ENCODE measurements around the gene DNAJB8. TPM values are rescaled to one million over a fixed set of nuclear protein-coding genes. Genes with fewer than 3 reads are reported as not detected.

The DNAJB8 gene
- total RNA-seq, 2 experiments from 2014 or later = not detected

DNA sequence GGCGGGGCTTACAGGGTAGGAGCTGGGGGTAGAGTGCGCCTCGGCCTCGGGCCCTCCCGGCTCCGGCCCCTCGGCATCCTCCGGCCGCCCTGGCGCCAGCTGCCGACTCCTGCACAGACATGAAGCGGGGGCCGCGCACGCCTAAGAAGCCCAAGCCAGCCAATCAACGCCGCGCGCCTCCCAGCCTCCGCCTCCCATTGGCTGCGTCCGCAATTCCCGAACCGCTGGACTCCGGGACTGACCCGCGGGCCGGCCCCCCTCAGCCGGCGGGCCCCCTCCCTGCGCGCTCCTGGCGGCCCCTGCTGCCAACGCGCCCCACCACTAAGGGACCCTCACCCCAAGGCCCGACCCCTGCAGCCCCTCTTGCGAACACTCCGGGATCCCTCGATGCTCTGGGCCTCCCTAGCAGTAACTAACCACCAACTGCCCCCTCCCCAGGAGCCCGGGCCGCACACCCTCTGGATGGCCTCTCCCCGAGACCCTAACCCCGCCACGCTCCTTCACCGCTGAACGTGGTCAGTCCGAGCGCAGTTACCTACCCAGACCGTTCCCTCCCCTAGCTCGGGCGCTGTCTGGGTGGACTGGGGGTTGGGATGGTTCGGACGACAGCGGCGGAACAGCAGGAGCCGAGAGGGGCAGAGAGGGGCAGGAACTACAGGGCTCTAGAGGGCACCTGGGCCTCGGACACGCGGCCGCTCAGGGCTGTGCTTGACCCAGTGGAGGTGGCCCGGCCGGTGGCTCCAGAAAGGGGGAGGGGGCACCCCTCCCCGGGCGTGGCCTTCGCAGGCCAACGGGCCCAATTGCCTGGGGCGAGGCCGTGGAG is 21.3 kb upstream of the DNAJB8 start:
- Mint-ChIP-seq H3K27ac (no peak overlapping the region), H3K36me3 (ENCODE audit: low read depth) (no peaks in the 10 kb centered on the region), H3K4me1 (ENCODE audit: low read depth) (peaks cover 49% of the 10 kb centered on the region), H3K4me3 (peak overlapping the region; percentile 80), H3K9me3 (no peaks in the 10 kb centered on the region), H3K27me3 (peaks cover 78% of the 10 kb centered on the region)
- peaks cover 79% of the 10 kb centered on the region for H3K4me1 ChIP-seq (ENCODE audit: insufficient read depth, low read length)
- H3K4me3 ChIP-seq (ENCODE audit: low read length) = peak overlapping the region; percentile 48
- no peak overlapping the region for H3K27ac ChIP-seq (ENCODE audit: low read depth in 1 of 2, low read length in 2 of 2)
- peaks cover 0 to 46% of the 10 kb centered on the region in 2 experiments for H3K9me3 ChIP-seq (ENCODE audit: control insufficient read depth in 1 of 2, insufficient read depth in 1 of 2, low read length in 2 of 2)
- peaks cover 83 to 98% of the 10 kb centered on the region in 2 experiments for H3K27me3 ChIP-seq (ENCODE audit: control insufficient read depth in 1 of 2, insufficient read depth in 2 of 2, low read length in 2 of 2)
- TF ChIP-seq, protein P1, sequence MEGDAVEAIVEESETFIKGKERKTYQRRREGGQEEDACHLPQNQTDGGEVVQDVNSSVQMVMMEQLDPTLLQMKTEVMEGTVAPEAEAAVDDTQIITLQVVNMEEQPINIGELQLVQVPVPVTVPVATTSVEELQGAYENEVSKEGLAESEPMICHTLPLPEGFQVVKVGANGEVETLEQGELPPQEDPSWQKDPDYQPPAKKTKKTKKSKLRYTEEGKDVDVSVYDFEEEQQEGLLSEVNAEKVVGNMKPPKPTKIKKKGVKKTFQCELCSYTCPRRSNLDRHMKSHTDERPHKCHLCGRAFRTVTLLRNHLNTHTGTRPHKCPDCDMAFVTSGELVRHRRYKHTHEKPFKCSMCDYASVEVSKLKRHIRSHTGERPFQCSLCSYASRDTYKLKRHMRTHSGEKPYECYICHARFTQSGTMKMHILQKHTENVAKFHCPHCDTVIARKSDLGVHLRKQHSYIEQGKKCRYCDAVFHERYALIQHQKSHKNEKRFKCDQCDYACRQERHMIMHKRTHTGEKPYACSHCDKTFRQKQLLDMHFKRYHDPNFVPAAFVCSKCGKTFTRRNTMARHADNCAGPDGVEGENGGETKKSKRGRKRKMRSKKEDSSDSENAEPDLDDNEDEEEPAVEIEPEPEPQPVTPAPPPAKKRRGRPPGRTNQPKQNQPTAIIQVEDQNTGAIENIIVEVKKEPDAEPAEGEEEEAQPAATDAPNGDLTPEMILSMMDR (IDR thresholded peaks at IDR 0.05) = no peak
- DNase-seq (peak in 2 of 14 experiments; percentile 45 to 51), ATAC-seq (ENCODE audit: poor library complexity) (peak; percentile 28)
- ChIA-PET CTCF (interaction anchor here (1.0 kb wide), 1 partner anchor 62 kb away, joined by 3 read pairs; no protein-coding TSS in a partner anchor), POLR2A (no interaction called here)
- no peaks in the 10 kb centered on the region for H3K36me3 ChIP-seq (ENCODE audit: insufficient read depth, low read length)
- intact Hi-C loops (cut with DNase I, micrococcal nuclease) = no loop called here

DNA sequence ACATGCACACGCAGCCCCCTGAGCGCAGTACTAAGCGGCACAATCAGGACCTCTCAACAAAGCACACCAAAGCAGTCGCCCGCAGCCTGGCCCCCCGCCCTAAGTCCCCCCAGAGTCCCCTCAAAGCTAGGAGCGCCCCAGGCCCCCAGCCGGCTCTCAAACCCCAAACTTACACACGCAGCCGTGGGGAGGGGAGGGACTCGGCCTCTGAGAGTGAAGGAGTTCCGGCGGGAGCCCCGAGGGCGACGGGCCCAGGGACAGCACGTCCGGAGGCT is 20.8 kb upstream of the DNAJB8 start:
- peaks cover 73% of the 10 kb centered on the region for H3K4me1 ChIP-seq (ENCODE audit: insufficient read depth, low read length)
- H3K27me3 ChIP-seq (ENCODE audit: control insufficient read depth in 1 of 2, insufficient read depth in 2 of 2, low read length in 2 of 2) = peaks cover 87 to 100% of the 10 kb centered on the region in 2 experiments
- TF ChIP-seq, protein P1 (IDR thresholded peaks at IDR 0.05) = no peak
- no peak overlapping the region for H3K27ac ChIP-seq (ENCODE audit: low read depth in 1 of 2, low read length in 2 of 2)
- ChIA-PET CTCF (no interaction called here), POLR2A (no interaction called here)
- Mint-ChIP-seq H3K4me1 (ENCODE audit: low read depth) (peaks cover 53% of the 10 kb centered on the region), H3K4me3 (peak overlapping the region; percentile 84), H3K27me3 (peaks cover 84% of the 10 kb centered on the region), H3K36me3 (ENCODE audit: low read depth) (no peaks in the 10 kb centered on the region), H3K27ac (no peak overlapping the region), H3K9me3 (no peaks in the 10 kb centered on the region)
- H3K9me3 ChIP-seq (ENCODE audit: control insufficient read depth in 1 of 2, insufficient read depth in 1 of 2, low read length in 2 of 2) = peaks cover 0 to 48% of the 10 kb centered on the region in 2 experiments
- H3K36me3 ChIP-seq (ENCODE audit: insufficient read depth, low read length) = no peaks in the 10 kb centered on the region
- H3K4me3 ChIP-seq (ENCODE audit: low read length) = peak overlapping the region; percentile 48
- intact Hi-C loops (cut with DNase I, micrococcal nuclease) = no loop called here
- ATAC-seq (ENCODE audit: poor library complexity) (peak; percentile 3), DNase-seq (no peak)

DNA sequence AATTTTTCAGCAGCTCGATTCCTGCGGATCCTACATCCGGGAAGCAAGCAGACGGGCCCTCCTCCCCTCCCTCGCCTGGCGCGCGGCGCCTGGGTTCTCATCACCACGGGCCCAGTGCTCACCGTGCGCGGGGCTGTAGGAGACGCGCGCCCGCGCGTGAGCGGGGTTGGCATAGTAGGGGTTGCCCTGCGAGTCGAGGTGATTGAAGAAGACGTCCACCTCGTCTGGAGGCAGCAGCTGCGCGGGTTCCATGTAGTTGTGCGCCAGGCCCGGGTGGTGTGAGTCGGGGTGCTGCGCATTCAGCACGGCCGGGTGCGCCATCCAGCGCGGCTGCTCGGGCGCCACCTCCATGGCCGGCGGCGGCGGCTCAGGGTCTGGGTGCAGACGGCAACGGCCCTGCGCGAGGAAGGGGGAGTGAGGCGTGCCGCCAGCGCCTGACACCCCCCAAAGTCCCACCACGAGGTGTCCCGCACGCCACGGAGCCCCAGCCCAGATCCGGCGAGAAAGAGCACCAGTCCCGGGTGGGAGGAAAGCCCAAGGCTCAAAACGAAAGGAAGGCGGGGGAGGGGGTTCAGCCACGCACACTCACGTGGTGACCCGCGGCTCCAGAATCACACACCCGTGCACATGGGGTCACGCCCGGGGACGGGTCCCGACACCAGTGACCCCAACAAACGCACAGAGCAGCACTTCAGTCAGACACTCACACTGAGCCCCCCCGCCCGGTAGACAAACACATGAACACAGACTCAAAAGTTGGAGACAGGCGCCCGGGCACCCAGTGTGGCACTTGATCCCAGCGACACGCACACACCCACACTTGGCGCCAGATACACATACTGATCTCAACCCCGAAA is 20.2 kb upstream of the DNAJB8 start:
- peaks cover 68% of the 10 kb centered on the region for H3K4me1 ChIP-seq (ENCODE audit: insufficient read depth, low read length)
- H3K27ac ChIP-seq (ENCODE audit: low read depth in 1 of 2, low read length in 2 of 2) = no peak overlapping the region
- Mint-ChIP-seq H3K27ac (no peak overlapping the region), H3K9me3 (no peaks in the 10 kb centered on the region), H3K4me3 (peak overlapping the region; percentile 84), H3K27me3 (peaks cover 86% of the 10 kb centered on the region), H3K36me3 (ENCODE audit: low read depth) (no peaks in the 10 kb centered on the region), H3K4me1 (ENCODE audit: low read depth) (peaks cover 51% of the 10 kb centered on the region)
- DNase-seq (peak in 2 of 14 experiments; percentile 39 to 44), ATAC-seq (ENCODE audit: poor library complexity) (peak; percentile 26)
- intact Hi-C loops (cut with DNase I, micrococcal nuclease) = no loop called here
- H3K4me3 ChIP-seq (ENCODE audit: low read length) = peak overlapping the region; percentile 48
- ChIA-PET CTCF (no interaction called here), POLR2A (no interaction called here)
- TF ChIP-seq, protein P1 (IDR thresholded peaks at IDR 0.05) = no peak
- no peaks in the 10 kb centered on the region for H3K36me3 ChIP-seq (ENCODE audit: insufficient read depth, low read length)
- H3K9me3 ChIP-seq (ENCODE audit: control insufficient read depth in 1 of 2, insufficient read depth in 1 of 2, low read length in 2 of 2) = peaks cover 0 to 46% of the 10 kb centered on the region in 2 experiments
- H3K27me3 ChIP-seq (ENCODE audit: control insufficient read depth in 1 of 2, insufficient read depth in 2 of 2, low read length in 2 of 2) = peaks cover 89 to 100% of the 10 kb centered on the region in 2 experiments
